PC-3 (cell line): ENCODE results near the gene UNC13D.

ENCODE experiments used
- CTCF ChIP-seq: fragments of 300-600 bp; sonication (generic); conservative IDR thresholded peaks from 2 replicates; pipeline ENCODE4 v1.5.1; 2017; ENCODE audit warnings: antibody characterized with exemption, low read depth, mild to moderate bottlenecking, low read length
- EZH2 ChIP-seq: fragments of 300-600 bp; sonication (generic); IDR thresholded peaks from one replicate; pipeline ENCODE4 v1.6.1; 2017; ENCODE audit warnings: antibody characterized with exemption, mild to moderate bottlenecking, low read length; ENCODE audit not compliant: unreplicated experiment

- no peak for TF ChIP-seq CTCF
- no peak for TF ChIP-seq EZH2
Measured at GRCh38 chr17:75891022-75891604, 46.9 kb upstream of the UNC13D start.
